Eye (tissue), 1 donor: ENCODE data around the gene CDH24.

Experiments used
- DNase-seq: peaks from one replicate; pipeline ENCODE4 v3.0.0-alpha.2; 2015

Gene CDH24

DNA sequence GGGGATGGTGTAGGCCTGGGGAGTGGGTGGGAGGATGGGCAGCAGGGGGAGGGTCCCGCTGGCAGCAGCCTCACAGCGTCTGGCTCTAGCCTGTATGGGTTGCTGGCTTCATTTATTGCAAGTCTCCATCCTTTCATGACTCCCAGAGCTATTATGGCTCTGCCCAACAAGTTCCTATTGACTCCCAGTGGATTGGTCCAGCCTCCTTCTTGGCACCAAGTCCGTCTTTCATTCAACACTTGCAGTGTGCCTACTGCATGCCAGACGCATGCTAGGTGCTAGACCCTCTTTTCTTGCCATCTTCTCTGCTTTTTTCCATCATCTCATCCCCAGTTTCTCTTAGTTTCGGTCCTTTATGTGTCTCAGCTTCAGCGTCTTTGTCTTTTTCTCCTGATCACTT is 14.2 kb downstream of the CDH24 start:
- DNase-seq = no peak

DNA sequence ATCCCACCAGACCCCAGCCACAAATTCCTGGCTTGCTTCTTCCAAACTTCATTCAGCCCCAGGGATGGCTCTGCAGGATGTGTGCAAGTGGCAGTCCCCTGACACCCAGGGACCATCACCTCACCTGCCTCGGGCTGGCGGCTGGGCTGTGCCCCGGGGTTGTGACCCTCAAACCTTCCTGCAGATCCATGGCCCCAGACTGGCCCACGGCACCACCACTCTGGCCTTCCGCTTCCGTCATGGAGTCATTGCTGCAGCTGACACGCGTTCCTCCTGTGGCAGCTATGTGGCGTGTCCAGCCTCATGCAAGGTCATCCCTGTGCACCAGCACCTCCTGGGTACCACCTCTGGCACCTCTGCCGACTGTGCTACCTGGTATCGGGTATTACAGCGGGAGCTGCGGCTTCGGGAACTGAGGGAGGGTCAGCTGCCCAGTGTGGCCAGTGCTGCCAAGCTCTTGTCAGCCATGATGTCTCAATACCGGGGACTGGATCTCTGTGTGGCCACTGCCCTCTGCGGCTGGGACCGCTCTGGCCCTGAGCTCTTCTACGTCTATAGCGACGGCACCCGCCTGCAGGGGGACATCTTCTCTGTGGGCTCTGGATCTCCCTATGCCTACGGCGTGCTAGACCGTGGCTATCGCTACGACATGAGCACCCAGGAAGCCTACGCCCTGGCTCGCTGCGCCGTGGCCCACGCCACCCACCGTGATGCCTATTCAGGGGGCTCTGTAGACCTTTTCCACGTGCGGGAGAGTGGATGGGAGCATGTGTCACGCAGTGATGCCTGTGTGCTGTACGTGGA is 15.0 kb downstream of the CDH24 start, which contains the start of gene PSMB11:
PSMB11 (plus strand) TSS at position 51 of the 804 bp plus-strand sequence; CDS start at position 65, 14 bp downstream.
- DNase-seq = no peak

DNA sequence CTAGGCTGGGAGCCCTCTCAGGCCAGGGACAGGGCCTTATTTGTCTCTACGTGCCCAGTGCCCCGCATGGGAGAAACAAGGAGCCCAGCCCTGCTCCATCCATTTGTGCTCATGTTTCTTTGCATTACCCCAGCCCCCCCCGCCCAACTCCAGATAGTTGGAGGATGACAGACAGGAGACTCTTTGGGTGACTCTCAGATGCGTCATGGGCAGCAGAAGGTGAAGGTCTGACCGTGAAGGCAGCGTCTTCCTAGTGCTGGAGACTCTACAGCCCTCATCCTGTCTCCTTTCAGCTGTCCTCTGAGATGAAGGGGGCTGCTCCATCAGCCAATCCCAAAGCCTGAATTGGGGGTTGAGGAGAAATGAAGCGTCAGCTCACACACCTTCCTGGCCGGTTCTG is 15.6 kb downstream of the CDH24 start:
- DNase-seq = no peak

GRCh38 chr14:23040100-23040499 is 17.2 kb downstream of the CDH24 start:
- no peak for DNase-seq

DNA sequence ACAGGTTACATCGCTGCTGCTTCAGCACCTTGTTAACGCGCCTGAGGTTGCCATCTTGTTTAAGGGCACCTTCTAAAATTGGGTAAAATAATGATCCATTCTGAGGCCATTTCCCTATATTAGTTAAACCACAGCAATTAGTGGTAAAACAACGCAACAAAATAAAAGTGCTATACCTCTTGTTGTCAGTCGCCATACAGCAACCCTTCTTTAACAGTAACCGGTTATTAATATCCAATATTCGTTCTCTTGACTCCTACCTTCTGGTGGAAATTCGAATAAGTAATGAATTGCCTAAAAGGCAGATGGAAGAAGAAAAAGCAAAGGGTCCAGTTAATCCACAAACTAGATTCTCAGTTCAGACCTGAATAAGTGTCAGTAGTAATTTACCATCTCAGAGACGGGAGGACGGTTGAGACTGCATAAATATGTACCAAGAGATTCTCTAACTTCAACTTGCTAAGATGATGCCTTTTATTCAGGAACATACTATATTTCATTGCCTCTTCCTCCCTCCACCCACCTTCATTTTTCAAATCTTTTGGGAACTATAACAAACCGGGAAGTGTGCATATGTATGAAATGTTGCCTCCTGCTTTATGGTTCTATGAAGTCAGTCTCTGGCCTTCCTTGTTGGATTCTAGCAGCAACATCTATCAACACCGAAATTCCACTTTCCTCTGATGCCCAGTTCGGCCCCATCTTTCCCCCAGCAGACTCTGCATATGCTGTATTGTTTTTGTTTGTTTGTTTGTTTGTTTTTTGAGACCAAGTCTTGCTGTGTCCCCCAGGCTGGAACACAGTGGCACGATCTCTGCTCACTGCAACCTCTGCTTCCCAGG is 21.8 kb downstream of the CDH24 start:
- no peak for DNase-seq

- peak; percentile 98 for DNase-seq
Measured at GRCh38 chr14:23034498-23035302, 22.6 kb downstream of the CDH24 start, which contains the start of gene PSMB5. PSMB5 (minus strand) TSS chr14:23034900; CDS start chr14:23034881, 19 bp downstream.

DNA sequence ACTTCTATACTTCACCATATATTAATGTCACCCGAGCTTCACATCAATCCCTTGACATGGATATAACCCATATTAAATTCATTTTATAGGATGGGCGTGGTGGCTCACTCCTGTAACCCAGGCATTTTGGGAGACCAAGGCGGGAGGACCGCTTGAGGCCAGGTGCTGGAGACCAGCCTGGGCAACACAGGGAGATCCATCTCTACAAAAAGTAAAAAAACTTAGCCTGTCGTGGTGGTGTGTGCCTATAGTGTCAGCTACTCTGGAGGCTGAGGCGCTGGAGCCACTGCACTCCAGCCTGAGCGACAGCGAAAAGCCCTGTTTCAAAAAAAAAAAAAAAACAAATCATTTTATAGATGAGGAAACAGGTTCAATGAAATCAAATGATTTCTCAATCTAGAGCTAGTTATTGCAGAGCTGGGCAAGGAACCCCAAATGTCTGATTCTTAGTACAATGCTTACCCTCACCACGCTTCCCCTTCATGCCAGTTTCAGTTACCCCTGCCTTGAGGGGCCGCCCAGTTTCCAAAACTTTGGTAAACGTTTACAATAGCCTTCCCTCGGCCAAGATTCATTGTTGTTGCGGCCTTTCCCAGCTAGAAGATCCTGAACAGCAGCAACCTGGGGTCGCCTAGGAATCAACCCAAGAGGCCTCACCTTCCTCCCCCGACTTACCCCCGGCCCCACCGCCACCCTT is 23.4 kb downstream of the CDH24 start:
- DNase-seq = no peak

- DNase-seq = no peak
Measured at GRCh38 chr14:23033251-23033727, 24.0 kb downstream of the CDH24 start.

GRCh38 chr14:23030936-23031335 is 26.4 kb downstream of the CDH24 start:
- DNase-seq = no peak

- DNase-seq = no peak
Measured at GRCh38 chr14:23028799-23029198, 28.5 kb downstream of the CDH24 start.

- DNase-seq = peak; percentile 70
Measured at GRCh38 chr14:23025151-23025814, 32.0 kb downstream of the CDH24 start.

DNA sequence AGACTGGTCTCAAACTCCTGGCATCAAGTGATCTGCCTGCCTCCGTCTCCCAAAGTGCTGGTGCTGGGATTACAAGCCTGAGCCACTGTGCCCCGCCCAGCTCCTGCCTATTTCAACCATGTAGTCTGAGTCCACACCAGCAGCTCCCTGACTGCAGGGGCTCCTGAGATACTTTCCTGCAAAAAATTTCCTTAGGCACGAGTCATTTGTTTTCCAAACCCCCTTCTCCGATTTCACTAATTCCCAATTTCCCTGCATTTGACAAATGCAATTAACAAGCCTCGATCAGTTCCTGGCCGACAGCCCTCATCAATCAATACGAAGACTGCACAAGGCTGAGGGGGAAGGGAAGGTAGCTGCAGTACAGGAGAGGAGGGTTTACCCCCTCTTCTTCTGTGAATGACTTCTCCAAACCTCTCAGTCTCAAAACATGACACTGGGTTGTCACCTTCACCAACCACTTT is 32.7 kb downstream of the CDH24 start:
- no peak for DNase-seq

DNA sequence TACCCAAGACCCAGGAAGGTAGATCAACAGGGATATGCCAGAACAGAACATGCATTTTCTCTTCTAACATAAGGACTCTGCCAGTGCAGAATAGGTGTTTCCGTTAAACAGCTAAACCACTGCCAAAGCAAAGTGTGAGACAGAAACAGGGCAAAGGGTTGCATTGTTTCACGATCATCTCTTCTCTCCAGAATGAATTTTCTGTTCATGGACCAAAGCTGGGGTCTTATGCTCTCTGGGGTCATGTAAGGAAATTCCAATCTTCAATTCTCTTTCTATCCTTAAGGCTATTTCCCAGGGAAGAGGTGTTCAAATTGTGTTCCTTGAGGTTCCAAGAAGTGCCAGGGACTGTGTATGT is 33.5 kb downstream of the CDH24 start:
- DNase-seq = no peak

DNA sequence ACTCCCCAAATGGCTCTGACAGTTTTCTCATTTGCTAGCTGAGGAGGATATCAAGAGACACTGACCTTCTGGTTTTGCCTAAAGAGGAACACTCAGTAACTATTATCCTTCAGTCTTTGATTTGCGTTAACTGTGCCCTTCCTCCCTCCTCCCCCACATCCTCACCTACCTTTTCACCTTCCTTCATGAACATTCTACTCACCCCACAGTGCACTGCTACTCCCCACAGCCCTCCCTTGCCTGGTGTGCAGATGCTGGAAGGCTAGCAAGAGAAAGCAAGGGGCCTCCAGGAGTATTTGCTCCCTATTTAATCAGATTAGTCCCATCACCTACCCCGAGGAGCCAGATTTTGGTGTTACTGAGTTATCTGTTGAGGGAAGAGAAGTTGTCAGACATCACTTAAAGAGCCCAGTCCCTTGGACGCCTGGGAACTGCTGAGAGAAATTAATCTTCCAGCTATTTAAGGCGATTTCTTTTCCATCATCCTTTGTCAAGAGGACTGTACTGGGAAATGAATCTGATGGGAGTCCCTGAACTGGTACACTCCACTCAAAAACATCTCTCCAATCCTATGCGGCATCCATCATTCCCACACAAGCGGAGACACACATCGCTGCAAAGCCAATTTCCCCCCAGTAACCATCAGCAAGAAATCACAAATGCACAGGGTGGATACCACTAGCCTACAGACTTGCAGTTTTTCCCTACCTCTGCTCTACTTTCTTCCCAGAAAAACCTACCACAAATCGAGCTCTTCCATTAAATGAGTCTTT is 34.1 kb downstream of the CDH24 start:
- no peak for DNase-seq

DNA sequence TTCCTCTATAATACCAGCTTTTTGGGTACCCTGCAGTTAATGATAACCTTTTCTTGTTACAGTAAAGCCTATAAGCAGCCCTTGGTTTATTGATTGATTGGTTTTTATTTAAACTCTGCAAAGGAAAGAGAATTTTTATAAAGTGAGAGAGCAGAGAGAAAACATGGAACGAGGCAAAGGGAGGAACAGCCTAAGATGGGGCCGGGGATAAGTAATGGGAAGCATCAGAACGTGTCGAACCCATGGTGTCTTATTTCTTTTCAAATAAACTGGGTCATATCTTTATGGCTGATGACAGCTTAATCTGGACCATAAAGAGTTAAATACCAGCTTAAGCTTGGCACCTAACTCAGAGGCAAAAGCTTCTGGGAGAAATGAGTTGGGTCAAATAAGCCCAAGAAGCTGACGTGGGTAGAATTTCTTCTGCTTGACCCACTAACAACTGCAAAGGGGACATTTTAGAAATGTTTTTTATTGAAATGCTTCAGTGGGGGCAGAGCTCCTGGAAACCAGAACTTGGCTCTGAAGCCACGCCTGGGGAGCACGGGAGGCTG is 35.4 kb downstream of the CDH24 start:
- peak; percentile 44 for DNase-seq

- DNase-seq = peak; percentile 88
Measured at GRCh38 chr14:23021434-23021833, 35.9 kb downstream of the CDH24 start.

DNA sequence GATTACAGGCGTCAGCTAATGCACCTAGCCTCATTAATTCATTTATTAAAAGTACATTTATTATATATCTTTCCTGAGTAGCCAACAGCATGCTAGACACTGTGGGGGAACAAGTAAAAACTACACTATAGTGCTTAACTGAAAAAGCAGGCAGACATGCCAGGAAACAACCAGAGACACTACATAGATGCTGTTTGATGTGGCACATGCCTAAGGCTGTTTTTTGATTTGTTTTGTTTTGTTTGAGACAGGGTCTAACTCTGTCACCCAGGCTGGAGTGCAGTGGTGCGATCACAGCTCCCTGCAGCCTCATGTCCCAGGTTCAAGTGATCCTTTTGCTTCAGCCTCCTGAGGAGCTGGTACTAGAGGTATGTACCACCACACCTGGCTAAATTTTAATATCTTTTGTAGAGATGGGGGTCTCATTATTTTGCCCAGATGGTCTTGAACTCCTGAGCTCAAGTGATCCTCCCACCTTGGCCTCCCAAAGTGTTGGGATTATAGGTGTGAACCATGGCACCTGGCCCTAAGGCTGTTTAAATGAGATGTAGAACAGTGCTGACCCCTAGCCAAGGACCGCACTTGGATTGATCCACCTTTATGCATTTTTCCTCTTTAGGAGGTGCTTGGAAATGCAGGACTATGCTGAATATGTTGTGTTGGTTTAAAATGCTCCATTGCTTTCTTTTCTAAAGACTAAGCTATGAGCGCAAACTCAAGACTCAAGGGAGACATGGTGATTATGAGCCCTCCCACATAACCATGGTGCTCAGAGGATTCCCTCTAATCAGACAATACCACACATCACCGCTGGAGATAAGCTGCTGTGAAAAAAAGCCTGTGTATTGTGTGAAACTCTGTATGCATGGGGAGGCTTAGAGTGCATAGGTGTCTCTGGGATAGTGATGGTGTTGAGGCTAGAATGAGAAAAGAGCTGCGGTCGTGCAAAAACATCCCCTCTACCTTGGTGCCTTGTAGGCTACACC is 36.9 kb downstream of the CDH24 start:
- no peak for DNase-seq

- DNase-seq = no peak
Measured at GRCh38 chr14:23018107-23018506, 39.2 kb downstream of the CDH24 start.

DNA sequence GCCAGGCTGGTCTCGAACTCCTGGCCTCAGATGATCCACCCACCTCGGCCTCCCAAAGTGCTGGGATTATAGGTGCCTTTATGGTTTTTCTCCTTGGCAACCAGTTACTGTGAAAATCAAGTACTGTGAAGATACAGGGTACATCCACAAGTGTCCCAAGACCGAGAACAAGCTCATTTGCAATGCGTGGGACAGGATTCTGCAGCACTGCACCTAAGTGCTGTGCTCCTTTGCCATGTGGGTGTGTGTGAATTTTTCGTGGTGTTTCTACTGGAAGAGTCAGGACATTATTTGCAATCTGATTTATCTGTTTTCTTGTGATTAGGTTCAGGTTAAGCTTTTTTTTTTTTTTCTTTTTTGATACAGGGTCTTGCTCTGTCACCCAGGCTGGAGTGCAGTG is 40.2 kb downstream of the CDH24 start:
- DNase-seq = no peak
